Breast epithelium (tissue), 4 donors: ENCODE data around the gene AEN. TPM values are rescaled to one million over a fixed set of nuclear protein-coding genes. Genes with fewer than 3 reads are reported as not detected.

Experiments
- DNase-seq, 2 donors: peaks; one replicate each; pipeline ENCODE4 v3.0.0-alpha.2; 2019; ENCODE audit warnings: low spot score in 2 of 2
- H3K27ac ChIP-seq, 2 donors: fragments of 200-600 bp; sonication (generic) in 1 of 2; one replicate each; pipeline ENCODE4 v1.5.1; 2016 to 2019; ENCODE audit warnings: mild to moderate bottlenecking in 1 of 2
- H3K27me3 ChIP-seq, 2 donors: fragments of 200-600 bp; sonication (generic) in 1 of 2; one replicate each; pipeline versions ENCODE4 v1.5.1 to v1.6.0; 2017 to 2019; ENCODE audit warnings: control low read depth in 1 of 2, mild to moderate bottlenecking in 1 of 2
- H3K36me3 ChIP-seq: fragments of 200-600 bp; one replicate; pipeline ENCODE4 v1.5.1; 2019
- H3K4me1 ChIP-seq, 2 donors: fragments of 200-600 bp; sonication (generic); one replicate each; pipeline ENCODE4 v1.5.1; 2016 to 2019; ENCODE audit warnings: control low read depth in 1 of 2
- H3K4me3 ChIP-seq, 3 donors: fragments of 200-600 bp; sonication (generic); 1 replicate in 2 of 3; 2 replicates in 1 of 3; pipeline ENCODE4 v1.5.1; 2016 to 2019; ENCODE audit warnings: mild to moderate bottlenecking in 3 of 3, moderate library complexity in 2 of 3
- H3K9me3 ChIP-seq, 2 donors: fragments of 200-600 bp; sonication (generic) in 1 of 2; one replicate each; pipeline ENCODE4 v1.5.1; 2016 to 2019; ENCODE audit warnings: control low read depth in 1 of 2
- CTCF ChIP-seq, 3 donors: fragments of 450-650 bp; IDR thresholded peaks; one replicate each; pipeline ENCODE4 v1.5.1; 2016 to 2017; ENCODE audit warnings: antibody characterized with exemption in 3 of 3, mild to moderate bottlenecking in 3 of 3, moderate library complexity in 3 of 3
- POLR2A ChIP-seq: fragments of 450-650 bp; IDR thresholded peaks from one replicate; pipeline ENCODE4 v1.6.1; 2016; ENCODE audit warnings: antibody characterized with exemption, mild to moderate bottlenecking, moderate library complexity
- POLR2AphosphoS5 ChIP-seq, 3 donors: sonication (generic); formaldehyde crosslinking; IDR thresholded peaks; one replicate each; pipeline ENCODE4 v1.6.1; 2017; ENCODE audit warnings: antibody characterized with exemption in 3 of 3
- intact Hi-C: fragments of 100-400 bp; cut with DNase I; formaldehyde crosslinking; loops from one replicate; pipeline ENCODE4 v1.15.1; 2023; ENCODE audit warnings: low total_unique reads
- total RNA-seq, 3 donors: library from RNA; depleted of rRNA; stranded (reverse); fragments of >200 nt; gene quantifications; one replicate each; pipeline ENCODE4 v1.1.0, GENCODE V29; 2016

AEN gene
- total RNA-seq, 3 donors from 2014 or later: 11.7 to 21.6 (median 18.1) TPM

- peak overlapping the region in 2 of 3 donors; percentile 18 to 44 for H3K4me3 ChIP-seq
- H3K4me1 ChIP-seq: peaks cover 0 to 8% of the 10 kb centered on the region in 2 donors
- no peak overlapping the region for H3K27ac ChIP-seq
- peaks cover 6 to 52% of the 10 kb centered on the region in 2 donors for H3K27me3 ChIP-seq
- H3K9me3 ChIP-seq: no peaks in the 10 kb centered on the region
- intact Hi-C loops: no loop called here
- DNase-seq: no peak
- no peak for TF ChIP-seq POLR2A
- no peak for TF ChIP-seq CTCF (IDR thresholded peaks at IDR 0.05)
- no peak for TF ChIP-seq POLR2AphosphoS5 (IDR thresholded peaks at IDR 0.05)
- H3K36me3 ChIP-seq: no peaks in the 10 kb centered on the region
These were observed 16.6 kb upstream of the AEN start for GRCh38 chr15:88604381-88605188.

GRCh38 chr15:88605189-88606069, 15.7 kb upstream of the AEN start:
- peaks cover 6 to 52% of the 10 kb centered on the region in 2 donors for H3K27me3 ChIP-seq
- H3K4me1 ChIP-seq: peaks cover 0 to 8% of the 10 kb centered on the region in 2 donors
- no peaks in the 10 kb centered on the region for H3K9me3 ChIP-seq
- no peak overlapping the region for H3K27ac ChIP-seq
- TF ChIP-seq POLR2A (no peak), CTCF (IDR thresholded peaks at IDR 0.05) (no peak), POLR2AphosphoS5 (IDR thresholded peaks at IDR 0.05) (no peak)
- no peak for DNase-seq
- intact Hi-C loops: no loop called here
- no peaks in the 10 kb centered on the region for H3K36me3 ChIP-seq
- H3K4me3 ChIP-seq: peak overlapping the region in 2 of 3 donors; percentile 18 to 44

GRCh38 chr15:88606070-88606794, 14.9 kb upstream of the AEN start:
- intact Hi-C loops: no loop called here
- no peak overlapping the region for H3K27ac ChIP-seq
- no peak for DNase-seq
- no peaks in the 10 kb centered on the region for H3K36me3 ChIP-seq
- H3K4me1 ChIP-seq: peaks cover 0 to 8% of the 10 kb centered on the region in 2 donors
- H3K27me3 ChIP-seq: peaks cover 6 to 52% of the 10 kb centered on the region in 2 donors
- no peak overlapping the region for H3K4me3 ChIP-seq
- no peaks in the 10 kb centered on the region for H3K9me3 ChIP-seq
- TF ChIP-seq POLR2A (no peak), CTCF (IDR thresholded peaks at IDR 0.05) (no peak), POLR2AphosphoS5 (IDR thresholded peaks at IDR 0.05) (no peak)

GRCh38 chr15:88607951-88608350, 13.2 kb upstream of the AEN start:
- Histone ChIP-seq H3K9me3 (no peaks in the 10 kb centered on the region), H3K36me3 (no peaks in the 10 kb centered on the region), H3K27ac (no peak overlapping the region), H3K4me1 (peaks cover 0 to 8% of the 10 kb centered on the region in 2 donors), H3K27me3 (peaks cover 6 to 52% of the 10 kb centered on the region in 2 donors), H3K4me3 (no peak overlapping the region)
- TF ChIP-seq POLR2AphosphoS5 (IDR thresholded peaks at IDR 0.05) (no peak), POLR2A (no peak), CTCF (IDR thresholded peaks at IDR 0.05) (no peak)
- DNase-seq: no peak
- intact Hi-C loops: no loop called here
